HepG2 (cell line): ENCODE data around the gene BIRC3.

Experiments used
- HOXA7 ChIP-seq: sonication (generic); formaldehyde crosslinking; IDR thresholded peaks from 2 replicates; pipeline ENCODE4 v1.8.1; 2022; ENCODE audit warnings: mild to moderate bottlenecking, missing genetic modification reagents, moderate library complexity
- MYC ChIP-seq: sonication (generic); formaldehyde crosslinking; IDR thresholded peaks from 2 replicates; pipeline ENCODE4 v1.9.0; 2021; ENCODE audit warnings: missing genetic modification reagents, borderline replicate concordance
- RAD21 ChIP-seq: fragments of 450-650 bp; formaldehyde crosslinking; IDR thresholded peaks from 2 replicates; pipeline ENCODE4 v1.5.0; 2020; ENCODE audit warnings: mild to moderate bottlenecking
- ZNF253 ChIP-seq: sonication (generic); formaldehyde crosslinking; IDR thresholded peaks from 2 replicates; pipeline ENCODE4 v1.8.0; 2022; ENCODE audit warnings: mild to moderate bottlenecking, missing genetic modification reagents, borderline replicate concordance
- TF ChIP-seq, protein P1 (sequence below): sonication (generic); formaldehyde crosslinking; IDR thresholded peaks from 2 replicates; pipeline ENCODE4 v1.4.0; 2020; ENCODE audit warnings: missing genetic modification reagents
- TF ChIP-seq, protein P2 (sequence below): sonication (generic); formaldehyde crosslinking; IDR thresholded peaks from 2 replicates; pipeline ENCODE4 v1.4.0; 2020; ENCODE audit warnings: missing genetic modification reagents

DNA sequence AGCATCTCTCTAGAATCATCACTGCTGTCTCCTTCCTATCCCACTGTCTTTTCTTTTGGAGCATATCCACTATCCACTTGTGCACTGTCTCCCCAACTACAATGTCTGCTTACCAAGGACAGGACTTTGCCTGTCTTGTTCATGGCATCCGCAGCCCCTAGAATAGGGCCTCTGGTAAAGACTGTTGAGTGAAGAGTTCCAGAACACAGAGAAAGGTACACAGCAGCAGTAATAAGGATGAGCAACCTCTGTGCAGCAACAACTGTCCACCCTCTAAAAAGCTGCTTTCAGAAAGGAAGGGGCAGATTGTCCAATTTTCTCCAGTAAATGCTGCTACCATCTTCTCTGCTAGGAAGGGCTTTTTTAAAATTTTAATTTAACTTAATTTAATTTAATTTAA is 25.5 kb upstream of the BIRC3 start:
- TF ChIP-seq, protein P1, sequence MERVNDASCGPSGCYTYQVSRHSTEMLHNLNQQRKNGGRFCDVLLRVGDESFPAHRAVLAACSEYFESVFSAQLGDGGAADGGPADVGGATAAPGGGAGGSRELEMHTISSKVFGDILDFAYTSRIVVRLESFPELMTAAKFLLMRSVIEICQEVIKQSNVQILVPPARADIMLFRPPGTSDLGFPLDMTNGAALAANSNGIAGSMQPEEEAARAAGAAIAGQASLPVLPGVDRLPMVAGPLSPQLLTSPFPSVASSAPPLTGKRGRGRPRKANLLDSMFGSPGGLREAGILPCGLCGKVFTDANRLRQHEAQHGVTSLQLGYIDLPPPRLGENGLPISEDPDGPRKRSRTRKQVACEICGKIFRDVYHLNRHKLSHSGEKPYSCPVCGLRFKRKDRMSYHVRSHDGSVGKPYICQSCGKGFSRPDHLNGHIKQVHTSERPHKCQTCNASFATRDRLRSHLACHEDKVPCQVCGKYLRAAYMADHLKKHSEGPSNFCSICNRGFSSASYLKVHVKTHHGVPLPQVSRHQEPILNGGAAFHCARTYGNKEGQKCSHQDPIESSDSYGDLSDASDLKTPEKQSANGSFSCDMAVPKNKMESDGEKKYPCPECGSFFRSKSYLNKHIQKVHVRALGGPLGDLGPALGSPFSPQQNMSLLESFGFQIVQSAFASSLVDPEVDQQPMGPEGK (CRISPR knock-in tag) = no peak
- TF ChIP-seq, protein P2, sequence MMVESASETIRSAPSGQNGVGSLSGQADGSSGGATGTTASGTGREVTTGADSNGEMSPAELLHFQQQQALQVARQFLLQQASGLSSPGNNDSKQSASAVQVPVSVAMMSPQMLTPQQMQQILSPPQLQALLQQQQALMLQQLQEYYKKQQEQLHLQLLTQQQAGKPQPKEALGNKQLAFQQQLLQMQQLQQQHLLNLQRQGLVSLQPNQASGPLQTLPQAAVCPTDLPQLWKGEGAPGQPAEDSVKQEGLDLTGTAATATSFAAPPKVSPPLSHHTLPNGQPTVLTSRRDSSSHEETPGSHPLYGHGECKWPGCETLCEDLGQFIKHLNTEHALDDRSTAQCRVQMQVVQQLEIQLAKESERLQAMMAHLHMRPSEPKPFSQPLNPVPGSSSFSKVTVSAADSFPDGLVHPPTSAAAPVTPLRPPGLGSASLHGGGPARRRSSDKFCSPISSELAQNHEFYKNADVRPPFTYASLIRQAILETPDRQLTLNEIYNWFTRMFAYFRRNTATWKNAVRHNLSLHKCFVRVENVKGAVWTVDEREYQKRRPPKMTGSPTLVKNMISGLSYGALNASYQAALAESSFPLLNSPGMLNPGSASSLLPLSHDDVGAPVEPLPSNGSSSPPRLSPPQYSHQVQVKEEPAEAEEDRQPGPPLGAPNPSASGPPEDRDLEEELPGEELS = no peak
- TF ChIP-seq MYC (CRISPR knock-in tag) (no peak), HOXA7 (CRISPR knock-in tag) (no peak), RAD21 (CRISPR knock-in tag) (no peak), ZNF253 (CRISPR knock-in tag) (no peak)
